Medulla oblongata (tissue), 1 donor: Measurements from ENCODE around the gene KCND3.
"Not testable (repeated sequence)": the region's sequence is repeated elsewhere in the genome, so short reads cannot be mapped to it uniquely, and the experiment has no call there.

Experiments used
- DNase-seq: peaks from one replicate; pipeline ENCODE4 v3.0.0-alpha.2; 2015; ENCODE audit errors: extremely low spot score

The KCND3 gene

DNA sequence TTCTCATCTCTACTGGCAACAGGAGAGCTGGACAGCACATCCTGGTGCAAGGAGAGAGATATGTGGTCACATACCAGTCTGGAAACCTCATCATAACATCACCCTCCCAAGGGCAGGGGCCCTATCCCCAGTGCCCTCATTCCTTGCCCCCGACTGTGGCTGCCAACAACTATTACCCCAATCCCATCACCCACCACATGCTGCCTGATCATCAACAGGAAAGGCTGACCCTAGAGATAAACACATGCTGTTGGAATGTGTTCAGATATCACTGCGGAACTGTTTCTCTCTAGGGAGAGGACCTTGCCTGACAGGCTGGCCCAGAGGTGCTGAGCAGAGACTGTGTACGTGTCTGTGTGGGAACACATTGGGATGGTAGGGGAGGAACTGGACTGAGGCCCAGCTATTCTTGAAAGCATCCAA, 245.8 kb downstream of the KCND3 start:
- no peak for DNase-seq

DNA sequence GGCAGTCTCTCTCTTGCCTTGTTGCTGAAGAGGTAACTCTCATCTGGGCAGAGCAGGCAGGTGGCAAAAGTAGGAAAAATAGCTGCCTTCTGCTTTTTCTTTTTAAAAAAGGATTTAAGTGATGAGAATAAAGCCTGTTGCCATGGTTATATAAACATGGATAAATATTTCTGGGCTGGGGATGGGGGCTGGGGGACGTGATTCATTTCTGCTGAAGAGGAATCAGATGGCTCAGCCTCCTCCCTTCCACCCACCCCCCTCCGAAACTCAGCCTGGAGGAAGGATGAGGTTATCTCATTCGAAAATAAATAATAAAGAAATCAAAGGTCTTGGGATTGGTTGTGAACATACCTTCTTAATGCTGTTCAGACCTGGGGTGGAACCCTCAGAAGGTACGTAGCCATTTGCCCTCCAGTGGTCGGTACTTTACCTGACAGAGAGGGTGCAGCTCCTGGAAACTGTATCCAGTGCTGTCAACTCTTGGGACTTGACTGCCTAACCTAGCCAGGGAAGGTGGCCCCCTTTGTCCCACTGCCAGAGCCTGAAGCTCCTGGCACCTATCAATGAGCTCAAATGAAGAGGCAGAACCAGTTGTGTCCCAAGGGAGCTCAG, 246.4 kb downstream of the KCND3 start:
- no peak for DNase-seq

DNA sequence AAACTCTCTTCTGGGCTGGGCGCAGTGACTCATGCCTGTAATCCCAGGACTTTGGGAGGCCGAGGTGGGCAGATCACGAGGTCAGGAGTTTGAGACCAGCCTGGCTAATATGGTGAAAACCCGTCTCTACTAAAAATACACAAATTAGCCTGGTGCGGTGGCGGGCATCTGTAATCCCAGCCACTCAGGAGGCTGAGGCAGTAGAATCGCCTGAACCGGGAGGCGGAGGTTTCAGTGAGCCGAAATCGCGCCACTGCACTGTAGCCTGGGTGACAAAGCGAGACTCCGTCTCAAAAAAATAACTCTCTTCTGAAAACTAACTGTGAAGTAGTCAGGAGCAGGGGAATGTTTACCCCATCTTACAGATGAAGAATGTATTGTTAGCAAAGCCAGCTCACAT, 247.2 kb downstream of the KCND3 start:
- DNase-seq: not testable (repeated sequence)

DNA sequence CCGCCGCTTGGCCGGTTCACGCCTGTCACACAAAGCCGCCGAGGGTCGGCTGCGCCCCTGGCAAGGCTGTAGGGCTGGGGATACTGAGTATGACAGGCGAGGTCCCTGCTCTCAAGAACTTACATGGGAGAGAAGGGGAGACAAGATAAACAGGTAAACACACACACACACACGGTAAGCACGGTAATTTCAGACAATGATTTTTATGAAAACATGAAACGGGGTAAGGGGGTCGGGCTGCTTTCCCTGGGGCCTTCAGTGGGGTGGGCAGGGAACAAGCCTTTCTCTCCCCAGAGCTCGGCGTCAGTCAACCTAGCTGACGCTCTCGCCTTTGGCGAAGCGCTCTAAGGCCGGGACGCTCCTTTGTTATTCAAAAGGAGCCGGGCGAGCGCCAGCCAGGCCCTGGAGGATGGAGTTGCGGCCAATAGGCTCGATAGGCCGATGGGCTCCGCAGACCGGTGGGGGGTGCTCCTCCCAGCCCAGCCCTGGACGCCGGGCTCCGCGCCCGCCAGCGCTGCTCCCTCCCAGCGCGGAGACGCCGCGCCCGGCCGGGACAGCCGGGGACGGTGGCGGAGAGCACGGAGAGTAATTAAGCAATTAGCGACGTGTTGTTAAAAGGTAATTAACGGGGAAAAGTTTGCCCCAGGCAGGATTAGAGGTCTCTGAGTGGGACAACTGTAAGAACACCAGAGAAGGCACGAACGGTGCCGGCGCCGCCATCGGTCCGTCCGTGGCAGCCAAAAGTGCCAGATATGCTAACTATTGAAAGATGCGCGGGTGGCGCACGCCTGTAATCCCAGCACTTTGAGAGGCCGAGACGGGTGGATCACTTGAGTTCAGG, 249.3 kb downstream of the KCND3 start:
- DNase-seq: peak; percentile 81

DNA sequence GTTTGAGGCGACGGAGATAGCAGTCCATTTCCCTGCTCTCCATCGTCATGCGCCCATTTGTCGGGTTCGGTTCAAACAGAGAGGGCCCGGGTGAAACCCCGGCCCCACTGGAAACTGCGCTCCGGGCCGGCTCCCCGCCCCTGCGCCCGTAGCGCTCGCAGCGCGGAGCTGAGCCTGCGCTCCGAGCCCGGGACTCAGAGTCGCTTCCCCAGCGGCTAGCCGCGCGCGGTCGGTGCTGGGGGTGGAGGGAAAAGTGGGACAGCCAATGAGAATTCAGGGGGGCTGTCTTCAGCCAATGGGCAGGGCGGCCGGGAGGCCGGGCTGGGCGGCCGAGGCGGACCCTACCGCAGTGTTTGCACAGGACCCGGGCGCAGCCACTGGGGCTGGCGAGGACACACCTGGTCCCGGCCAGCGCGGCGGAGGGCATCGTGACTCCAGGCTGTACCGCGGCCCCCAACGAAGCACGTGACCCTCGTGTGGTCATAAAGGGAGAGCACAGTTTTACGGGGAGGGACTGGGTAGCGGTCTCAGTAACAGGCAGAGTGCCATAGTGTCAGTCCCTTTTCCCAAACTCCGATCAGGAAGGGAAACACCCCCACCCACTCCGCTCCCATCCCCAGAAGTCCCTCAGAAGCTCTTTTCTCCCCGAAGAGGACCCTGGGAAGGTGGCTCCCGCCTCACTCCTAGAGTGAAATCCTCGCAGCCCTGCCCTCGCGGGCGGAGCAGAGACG, 250.1 kb downstream of the KCND3 start, which contains the start of gene INKA2:
Gene INKA2, minus strand, starts transcription at position 202 of the 731 bp plus-strand sequence. Its CDS starts 153 bp downstream, at position 49.
- DNase-seq: peak; percentile 92

DNA sequence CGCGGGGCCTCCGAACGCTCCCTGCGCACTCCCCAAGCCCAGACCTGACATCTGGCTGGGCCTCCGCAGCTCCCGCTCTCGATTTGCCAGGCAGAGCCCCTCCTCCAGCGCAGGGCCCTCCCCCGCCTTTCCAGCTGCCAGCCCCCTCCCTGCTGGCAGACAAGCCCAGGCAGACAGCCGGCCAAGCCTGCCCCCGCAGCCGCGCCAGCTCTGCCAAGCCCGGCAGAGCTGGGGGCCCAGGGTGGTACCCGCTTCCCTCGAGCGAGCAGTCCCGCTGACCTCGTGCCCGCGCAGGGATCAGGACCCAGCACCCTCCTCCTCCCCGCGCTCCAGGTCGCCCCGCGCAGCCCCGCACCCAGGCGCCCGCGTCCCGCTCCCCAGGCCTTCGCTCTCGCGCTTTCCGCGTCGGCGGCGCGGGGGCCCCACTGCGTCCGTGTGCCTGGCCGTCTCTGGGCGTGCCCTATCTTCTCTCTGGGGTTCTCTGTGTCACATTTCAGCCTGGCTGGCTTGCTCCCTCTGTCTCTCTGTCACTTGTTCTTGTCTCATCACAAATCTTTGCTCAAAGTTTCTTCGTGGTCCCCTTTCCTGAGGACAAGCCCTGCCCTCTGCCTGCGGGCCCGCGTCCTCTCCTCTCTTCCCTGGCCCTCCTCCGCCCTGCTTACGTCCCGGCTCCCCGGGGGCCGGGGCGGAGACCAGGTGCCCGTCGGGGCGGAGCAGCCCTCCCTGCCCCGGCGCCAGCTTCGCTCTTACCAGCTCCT, 250.9 kb downstream of the KCND3 start:
- DNase-seq: peak; percentile 64

DNA sequence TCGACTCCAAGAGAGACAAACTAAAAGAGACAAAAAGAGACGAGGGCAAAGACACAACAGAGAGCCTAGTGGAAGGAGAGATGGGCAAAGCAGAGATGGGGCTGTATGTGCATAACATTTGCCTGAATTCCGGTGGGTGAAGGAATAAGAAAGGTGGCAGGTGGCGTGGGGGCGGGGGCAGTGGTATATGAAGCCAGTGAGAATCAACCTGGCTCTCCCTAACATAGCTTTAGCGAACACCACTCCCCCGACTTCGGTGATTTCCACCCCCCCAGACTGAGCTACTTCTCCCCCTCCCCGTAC, 251.4 kb downstream of the KCND3 start:
- no peak for DNase-seq

DNA sequence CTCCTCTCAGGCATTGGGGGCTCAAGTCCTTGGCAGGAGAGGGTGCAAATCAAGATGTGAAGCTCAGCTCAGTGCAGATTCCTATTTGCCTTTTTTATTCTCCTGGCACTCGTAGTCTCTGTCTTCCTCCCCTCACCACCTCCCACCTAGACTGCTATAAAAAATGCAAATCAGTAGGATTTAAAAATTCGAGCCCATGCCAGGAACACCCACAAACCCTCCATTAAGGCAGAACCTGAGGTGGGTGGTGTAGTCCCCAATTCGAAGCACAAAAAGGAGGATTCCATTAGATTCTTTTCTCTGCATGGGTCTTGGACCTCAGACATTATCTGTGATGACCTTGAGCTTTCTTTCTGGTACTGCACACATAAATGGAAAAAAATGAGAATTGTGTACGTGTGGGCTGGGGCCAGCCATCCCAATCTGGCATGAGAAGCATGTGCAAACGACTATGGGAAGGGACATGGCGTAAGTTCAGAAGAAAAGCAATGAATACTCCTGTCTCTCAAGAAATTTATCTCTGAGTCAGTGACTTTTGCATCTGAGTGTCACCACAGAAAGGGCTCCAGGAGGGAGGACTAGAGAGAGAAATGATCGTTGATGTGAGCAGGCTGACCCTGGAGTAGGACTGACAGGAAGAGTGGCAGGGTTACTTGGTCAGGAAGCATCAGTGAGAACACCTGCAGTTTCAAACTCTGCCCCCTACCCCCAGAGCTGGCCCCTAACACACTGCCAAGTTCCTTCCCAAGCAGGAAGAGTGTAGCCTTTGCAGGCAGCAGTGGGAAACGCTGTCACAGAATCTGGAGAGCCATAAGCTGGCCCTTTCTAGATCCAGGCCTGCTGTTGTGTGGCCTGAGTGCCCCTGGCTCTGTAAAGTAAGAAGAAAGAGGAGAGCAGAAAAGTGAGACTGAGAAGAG, 252.0 kb downstream of the KCND3 start:
- no peak for DNase-seq

DNA sequence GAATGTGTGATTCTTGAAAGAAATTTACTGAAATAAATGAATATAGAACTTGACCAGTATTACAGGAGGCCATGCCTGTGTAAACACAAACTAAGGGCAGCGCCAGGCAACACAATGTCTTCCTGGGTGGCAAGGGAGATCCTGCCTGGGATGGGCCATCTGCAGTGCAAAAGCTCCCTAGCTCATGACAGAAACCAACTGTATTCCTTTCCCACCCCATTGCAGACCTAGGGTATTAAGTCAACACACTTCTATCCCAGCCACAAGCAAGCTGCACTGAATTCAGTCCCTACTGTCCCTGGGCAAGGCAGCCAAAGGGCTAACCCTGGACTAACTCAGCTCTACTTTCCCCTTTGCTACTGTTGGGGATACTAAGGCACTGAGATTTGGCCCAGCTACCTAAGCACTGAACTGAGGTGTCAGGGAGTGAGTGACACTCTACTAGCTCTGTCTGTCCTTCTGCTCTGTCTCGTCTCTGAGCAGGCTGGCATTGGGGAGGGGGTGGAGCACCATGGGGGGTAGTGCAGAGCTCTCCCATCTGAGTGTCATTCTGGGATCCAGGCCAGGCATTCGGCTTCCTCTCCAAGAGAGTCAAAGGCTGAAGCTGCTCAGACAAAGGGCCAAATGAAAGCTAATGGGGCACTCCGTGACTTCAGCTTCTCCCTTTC, 252.8 kb downstream of the KCND3 start:
- DNase-seq: peak; percentile 87

DNA sequence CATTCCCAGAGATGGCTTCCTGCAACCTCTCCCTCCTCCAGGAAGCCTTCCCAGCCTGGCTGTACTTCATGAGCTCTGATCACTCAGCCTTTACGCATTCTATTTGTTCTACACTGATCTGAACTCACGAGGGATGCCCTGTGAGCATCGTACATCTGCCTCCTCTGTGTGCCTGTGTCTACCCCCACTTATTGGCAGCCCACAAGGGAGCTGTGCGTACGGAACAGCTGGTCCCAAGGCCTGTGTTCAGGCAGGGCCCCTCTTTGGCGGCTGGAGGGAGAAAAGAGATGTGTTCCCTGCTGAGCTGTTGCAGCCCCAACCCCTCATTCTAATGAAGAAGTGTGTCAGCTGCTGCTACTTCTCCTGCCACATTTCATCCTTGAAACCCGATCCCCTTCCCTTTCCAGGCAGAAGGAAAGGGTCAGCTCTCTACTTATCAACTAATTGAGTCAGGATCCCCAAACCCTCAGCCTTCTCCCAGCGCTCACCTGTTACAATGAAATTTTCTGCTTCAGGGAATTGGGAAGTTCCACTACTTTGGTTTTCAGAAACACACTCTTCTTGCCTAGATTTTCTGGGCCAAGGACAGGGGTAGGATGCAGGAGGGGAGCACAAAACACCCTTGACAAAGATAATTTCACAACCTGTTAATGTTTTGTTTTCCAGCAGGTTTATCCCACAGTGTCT, 253.5 kb downstream of the KCND3 start:
- no peak for DNase-seq

DNA sequence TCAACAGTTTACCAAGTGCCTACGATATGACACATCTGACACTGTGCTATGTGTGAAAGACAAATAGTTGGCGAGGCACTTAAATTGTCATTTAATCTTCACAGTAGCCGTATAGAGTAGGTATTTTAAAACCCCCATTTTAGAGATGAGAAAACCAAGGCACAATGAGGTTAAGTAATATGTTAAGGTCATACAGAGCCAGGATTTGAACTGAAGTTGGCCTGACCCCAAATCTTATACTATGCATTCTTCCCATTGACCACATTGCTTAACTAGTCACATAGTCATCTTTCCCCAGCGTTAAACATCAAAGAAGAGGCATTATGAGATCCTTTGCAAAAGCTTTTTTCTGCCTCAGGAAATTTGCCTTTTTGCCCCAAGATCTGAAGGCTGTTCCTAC, 254.1 kb downstream of the KCND3 start:
- no peak for DNase-seq

DNA sequence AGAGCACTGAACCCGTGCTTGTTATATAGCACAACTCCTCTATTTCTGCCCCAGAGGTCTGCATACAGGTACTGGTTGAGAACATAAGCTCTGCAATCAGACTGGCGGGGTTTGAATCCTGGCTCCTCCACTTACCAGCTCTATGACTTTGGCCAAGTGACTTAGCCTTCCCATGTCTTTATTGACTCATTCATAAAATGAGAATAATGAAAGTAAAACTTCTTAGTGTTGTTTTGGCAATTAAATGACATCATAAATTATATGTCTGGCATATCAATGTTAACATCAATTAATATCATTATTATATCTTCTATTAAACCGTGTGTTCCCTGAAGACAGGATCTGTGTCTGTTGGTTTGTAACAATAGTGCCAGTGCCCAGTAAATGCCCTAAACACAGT, 254.6 kb downstream of the KCND3 start:
- no peak for DNase-seq

DNA sequence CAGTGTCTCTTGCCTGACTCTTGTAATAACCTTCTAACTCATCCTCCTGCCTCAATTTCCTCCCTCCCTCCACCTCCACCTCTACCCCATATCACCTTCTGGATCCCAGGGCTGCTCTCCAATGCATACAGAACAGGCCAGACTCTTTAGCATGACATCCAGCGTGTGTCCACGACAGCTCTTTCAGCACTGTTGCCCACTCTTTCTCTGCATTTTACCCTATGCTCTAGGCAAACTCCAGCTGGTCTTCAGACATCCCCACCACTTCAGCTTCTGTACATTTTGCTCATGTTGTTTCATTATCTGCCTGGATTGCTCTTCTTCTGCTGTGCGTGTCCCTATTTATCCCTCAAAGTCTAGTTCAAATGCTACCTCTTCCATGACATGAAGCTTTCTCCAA, 255.0 kb downstream of the KCND3 start:
- DNase-seq: no peak

DNA sequence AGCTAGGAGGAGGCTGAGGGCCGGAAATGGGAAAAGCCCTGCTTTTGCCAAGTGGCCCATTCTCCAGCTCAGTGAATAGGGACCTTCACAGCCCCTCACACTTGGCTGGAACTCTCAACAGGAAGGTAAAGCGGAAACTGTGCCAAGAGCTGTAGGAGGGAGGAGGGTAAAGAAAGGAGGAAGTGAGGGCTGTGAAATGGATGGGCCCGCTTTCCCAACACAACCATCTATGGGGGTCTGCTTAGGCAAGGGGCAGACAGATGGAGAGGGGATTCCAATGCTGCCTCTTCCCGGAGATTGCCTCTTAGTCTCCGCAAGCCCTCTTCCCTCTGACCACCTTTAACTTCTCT, 255.5 kb downstream of the KCND3 start:
- peak; percentile 36 for DNase-seq

DNA sequence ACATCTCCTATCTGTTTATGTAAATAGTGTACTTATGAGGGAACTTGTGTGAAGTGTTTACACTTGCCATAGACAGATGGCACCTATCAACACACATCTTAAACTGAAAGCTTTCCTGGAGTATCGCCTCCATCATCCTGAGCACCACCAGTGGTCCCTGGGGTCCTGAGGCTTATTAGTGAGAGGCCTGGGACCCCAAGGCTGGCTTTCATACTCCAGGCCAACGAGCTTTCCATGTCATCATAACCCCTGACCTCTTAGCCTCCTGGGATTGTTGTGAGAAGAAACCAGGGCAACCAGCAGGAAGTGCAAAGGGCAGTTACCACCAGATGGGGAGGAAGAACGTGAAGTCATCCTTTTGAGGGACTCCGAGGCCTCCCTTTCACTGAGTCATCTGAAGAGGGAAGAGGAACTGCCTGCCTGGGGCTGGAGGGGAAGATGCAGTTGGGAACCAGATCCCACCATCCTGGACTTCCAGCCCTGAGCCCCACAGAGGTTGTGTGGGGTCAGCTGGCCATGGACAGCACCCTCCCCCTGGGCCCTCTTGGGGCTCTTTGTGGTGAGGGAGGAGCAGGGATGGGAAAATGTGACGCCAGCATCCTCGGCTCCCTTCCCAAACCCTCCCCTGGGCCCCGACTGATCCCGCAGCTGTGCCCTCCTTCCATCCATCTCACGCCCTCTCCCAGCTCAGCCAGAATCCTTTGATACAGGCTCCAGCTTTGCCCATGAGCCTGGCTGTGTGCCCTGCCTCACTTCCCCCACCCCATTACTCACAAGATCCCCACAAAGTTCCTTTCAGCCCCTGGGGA, 256.1 kb downstream of the KCND3 start:
- peak; percentile 66 for DNase-seq

DNA sequence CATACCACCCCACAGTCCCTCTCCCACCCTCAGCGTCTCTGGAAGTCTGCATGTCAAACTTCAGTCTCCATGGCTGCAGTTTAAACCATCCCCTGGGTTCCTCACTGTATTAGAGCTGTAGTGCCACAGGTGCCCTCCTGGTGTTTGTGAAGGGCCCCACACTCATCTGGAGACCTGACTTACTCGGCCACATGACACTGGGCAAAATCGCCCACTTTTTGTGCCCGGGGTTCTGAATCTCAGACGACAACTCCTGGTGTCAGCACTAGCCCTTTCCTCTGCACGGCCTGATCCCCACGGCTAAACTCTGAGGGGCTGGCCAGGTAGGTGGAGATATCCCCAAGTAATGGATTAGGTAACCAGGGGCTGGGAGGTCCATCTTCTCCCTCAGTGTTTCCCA, 256.8 kb downstream of the KCND3 start:
- no peak for DNase-seq

DNA sequence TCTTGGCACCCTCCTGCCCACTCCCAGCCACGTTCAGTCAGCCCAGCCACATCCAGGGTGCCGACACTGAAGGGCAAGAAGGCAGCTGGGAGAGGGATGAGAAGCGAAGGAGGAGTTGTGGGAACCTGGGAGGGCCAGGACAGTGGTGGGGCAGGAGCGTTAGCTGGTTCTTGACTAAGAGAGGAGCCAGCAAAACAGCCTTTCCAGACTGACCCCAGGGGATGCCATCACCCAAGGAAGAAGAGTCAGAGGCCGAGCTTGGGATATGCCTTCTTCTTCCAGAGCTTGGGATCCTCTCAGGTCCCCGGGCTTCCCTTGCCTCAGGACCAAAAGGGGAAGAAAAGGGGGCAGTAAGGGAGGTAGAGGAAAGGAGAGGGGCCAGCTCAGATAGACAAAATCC, 257.5 kb downstream of the KCND3 start:
- DNase-seq: no peak

DNA sequence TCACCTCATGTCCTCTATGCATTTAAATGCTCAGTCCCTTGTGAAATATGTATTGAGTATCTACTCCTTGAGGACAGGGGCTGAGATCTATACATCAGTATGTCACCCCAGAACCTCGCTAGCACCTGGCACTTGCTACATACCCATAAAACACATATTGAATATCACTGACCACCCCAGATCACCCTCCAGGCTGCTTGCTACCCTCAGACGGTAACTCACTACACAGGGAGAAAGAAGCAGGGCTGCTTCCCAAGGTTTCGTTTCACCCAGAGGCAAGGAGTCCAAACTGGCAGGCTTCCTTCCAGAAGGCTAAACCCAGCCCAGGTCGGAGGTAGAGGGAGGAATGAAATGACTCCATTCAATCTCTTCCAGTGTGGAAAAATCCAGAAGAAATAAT, 258.8 kb downstream of the KCND3 start:
- no peak for DNase-seq
